ENCODE data around the gene RASIP1.
"Not testable (repeated sequence)": the region's sequence is repeated elsewhere in the genome, so short reads cannot be mapped to it uniquely, and the experiment has no call there.

Gene RASIP1

DNA sequence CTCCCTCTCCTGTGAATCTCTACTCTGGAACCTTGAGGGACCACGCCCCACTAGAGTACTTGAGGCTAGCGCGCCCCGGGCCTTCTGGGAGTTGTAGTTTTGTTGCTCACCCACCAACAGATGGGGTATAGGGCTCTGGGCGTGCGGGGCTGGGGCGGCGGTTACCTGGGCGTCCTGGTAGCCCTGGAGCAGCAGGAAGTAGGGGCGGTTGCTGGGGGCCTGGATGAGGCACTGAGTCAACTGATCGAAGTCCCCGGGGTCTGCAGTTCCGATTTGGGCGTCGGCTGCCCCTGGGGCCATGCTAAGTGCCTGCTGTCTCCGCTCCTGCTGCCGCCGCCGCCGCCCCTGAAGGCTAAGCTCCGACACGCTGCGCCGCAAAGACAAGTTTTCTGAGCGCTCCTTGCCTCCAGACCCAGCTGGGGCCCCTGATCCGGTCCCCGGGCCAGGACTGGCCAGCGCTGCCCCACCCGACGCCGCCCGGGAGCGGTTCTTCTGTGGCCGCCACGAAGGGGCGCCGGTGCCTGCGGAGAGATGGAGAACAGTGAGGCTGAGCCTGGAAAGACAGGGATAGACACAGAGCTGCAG is 5.3 kb downstream of the RASIP1 start:
- DNase-seq (ENCODE audit: low read depth in 2 of 2): no peak

DNA sequence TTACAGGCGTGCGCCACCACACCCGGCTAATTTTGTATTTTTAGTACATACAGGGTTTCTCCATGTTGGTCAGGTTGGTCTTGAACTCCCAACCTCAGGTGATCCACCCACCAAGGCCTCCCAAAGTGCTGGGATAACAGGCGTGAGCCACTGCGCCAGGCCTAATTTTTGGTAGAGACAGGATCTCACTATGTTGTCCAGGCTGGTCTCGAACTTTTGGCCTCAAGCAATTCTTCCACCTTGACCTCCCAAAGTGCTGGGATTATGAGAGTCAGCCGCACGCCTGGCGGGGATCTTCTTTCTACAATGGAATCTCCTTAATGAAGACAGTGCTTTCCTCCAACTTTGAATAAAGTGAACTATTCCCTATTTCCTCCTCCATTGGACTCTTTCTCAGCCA is 5.8 kb downstream of the RASIP1 start:
- DNase-seq (ENCODE audit: low read depth in 2 of 2): no peak

DNA sequence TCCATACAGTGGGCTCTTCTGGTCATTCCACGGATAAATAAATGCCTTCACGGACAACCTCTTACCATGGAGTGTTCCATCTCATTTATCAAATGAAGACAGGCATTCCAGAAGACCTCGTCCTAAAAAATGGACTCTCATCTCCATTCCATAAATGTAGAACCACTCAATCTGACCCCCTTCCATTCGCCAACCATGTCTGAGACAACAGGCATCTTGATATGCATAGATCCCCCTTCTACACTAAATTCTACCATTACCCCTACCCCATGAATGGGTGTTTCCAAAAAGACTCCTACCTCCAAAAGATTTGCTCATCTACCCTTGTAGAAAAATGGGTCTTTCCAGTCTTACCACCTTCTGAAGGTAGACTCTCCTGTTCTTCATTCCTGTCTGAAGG is 9.0 kb downstream of the RASIP1 start:
- DNase-seq (ENCODE audit: low read depth in 2 of 2): no peak

DNA sequence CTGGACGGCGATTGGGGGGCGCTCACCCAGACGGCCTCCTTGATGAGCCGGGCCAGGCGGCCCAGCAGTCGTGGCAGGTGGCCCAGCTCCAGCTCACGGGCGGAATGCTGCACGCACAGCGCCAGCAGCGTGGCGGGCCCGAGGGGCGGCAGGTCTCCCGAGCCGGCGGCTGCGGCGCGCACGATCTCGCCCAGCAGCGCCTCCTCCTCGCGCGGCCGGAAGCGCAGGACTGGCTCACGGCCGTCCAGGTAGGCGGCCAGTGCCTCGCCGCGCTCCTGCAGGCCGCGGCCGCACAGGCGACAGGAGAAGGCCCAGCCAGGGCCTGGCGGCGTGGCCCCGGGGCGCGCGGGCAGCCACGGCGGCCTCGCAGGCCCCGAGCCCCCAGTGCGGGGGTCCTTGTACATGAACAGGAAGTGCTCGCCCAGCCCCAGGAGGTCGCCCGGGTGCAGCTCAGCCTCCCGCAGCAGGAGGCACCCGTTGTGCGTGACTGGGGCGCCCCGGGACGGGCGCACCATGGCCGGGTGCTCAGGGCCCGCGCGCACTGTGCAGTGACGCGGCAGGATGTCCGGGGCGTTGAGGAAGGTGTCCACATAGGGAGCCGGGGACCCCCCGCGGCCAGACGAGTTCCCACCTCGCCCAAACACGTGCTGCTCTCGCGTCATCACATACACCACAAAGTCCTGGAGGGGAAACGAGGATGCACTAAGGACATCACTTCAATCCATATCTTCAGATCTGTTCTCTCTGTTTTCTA is 11.3 kb downstream of the RASIP1 start:
- DNase-seq (ENCODE audit: low read depth in 2 of 2): no peak

DNA sequence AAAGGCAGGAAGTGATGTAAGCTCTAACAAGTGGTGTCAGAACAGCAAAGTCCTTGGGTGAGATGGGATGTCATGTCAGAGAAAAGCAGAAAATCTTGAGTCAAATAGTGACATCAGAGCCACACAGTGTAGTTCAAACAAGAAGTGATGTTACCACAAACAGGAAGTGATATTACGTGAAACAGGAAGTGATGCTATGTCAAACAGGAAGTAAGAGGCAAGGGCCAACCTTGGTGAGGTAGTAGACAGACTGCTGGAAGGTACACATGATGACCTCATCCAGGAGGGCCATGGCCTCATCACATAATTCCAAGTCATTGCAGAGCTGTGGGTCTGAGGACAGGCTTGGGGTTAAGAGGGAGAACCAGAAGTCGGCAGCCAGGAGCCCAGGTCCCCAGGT is 13.9 kb downstream of the RASIP1 start:
- no peak for DNase-seq (ENCODE audit: low read depth in 2 of 2)

DNA sequence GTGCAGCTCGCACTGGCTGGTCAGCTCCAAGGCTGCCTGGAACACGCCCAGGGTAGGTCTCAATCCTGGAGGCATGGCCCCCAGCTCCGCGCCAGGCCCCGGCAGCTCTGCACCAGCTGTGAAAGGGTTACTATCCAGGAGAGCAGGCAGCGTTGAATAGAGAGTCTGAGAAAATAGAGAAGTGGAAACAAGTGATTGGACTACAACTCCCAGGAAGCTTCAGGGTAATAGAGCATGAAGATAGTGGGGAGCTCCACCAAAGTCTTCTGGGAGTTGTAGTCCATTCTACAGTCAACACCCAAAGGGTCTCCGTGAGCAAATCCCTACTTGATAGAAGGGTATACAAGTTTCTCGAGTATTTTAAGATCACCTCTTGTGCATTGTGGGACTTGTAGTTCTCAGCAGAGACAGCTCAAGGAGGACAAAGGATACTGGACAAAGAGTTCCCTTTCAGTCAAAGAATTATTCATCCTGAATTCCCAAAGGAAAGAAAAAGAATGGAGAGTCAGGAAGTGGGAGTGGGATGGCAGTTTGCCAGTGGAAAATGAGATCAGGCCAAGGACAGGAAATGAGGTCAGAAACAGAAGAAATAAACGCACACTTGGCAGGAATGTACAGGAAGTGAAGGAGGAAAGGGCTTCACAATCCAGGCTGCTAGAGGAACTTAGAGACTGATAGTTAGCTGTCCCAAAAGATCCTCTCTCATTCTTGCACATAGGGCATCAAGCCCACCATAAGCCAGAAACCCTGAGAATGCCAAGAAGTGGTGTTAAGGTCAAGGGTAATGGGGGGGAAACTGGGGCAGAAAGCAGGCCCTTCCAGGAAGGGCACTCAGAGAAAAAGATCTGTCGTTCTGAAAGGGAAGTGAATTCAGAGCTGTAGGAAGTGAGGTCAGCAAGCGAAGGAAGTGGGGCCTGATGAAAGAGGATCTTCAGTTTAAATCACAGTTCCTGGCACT is 15.3 kb downstream of the RASIP1 start:
- no peak for DNase-seq (ENCODE audit: low read depth in 2 of 2)

DNA sequence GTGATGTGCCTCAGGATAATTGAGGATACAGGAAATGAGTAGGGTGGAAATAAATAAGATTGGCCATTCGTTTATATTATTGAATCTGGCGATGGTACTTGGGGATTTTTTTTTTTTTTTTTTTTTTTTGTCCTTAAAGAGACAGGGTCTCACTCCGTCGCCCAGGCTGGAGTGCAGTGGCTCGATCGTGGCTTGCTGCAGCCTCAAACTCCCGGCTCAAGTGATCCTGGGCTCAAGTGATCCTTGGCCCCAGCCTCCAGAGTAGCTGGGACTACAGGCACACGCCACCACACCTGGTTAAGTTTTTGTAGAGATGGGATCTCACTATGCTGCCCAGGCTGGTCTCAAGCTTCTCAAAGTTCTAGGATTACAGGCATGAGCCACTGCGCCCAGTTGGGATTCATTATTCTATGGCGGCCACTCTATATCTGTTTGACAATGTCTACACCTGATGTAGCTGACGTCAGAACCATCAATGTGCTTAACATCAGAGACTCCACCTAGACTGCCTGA is 18.2 kb downstream of the RASIP1 start:
- no peak for DNase-seq (ENCODE audit: low read depth in 2 of 2)

DNA sequence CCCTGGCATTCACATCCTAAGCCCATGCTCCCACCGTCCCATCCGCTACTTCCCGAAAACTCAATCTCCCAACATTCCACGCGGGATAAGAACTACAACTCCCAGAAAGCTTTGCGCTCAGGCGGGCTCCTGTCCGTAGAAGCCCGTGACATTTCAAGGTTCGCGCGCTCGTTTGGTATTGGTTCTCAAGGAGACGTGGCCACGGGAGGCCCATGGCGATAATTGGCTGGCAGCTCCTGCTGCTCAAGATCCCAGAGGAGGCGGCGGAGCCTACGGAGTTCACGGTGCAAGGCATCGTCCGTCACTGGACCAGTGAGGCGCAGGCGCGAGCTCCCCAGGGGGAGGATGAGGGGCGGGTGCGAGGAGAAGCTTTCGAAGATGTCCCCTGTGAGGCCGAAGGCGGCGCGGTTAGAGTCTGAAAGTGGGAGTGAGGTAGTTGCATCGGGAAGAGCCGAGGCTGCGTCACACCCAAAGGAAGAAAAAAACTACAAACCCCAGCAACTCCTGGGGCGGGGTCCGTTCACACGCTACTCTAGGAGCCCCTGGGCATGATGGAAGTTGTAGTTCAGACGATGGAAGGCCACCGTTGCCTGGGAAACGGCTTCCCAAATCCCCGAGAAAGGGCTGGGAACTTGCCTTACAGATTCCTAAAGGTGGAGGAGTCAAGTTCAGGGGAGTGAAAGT is 19.7 kb downstream of the RASIP1 start:
- peak; percentile 70 to 80 for DNase-seq (ENCODE audit: low read depth in 2 of 2)

DNA sequence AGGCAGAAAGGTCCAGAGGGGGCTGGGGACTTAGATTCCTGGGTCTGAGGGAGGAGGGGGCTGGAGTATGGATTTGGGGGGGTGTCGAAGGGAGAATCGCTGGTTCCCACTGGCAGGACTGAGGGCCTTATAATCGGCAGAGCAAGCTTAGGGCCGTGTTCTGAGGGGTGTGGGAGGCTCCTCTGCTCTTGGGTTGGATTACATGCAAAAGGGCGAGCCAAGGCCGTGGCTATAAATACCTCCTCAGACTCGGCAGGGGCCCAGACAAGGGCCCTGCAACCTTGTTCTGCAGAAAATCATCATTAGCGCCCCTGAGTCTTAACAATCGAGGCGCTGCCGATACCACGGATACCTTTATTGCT is 20.2 kb downstream of the RASIP1 start:
- no peak for DNase-seq (ENCODE audit: low read depth in 2 of 2)

DNA sequence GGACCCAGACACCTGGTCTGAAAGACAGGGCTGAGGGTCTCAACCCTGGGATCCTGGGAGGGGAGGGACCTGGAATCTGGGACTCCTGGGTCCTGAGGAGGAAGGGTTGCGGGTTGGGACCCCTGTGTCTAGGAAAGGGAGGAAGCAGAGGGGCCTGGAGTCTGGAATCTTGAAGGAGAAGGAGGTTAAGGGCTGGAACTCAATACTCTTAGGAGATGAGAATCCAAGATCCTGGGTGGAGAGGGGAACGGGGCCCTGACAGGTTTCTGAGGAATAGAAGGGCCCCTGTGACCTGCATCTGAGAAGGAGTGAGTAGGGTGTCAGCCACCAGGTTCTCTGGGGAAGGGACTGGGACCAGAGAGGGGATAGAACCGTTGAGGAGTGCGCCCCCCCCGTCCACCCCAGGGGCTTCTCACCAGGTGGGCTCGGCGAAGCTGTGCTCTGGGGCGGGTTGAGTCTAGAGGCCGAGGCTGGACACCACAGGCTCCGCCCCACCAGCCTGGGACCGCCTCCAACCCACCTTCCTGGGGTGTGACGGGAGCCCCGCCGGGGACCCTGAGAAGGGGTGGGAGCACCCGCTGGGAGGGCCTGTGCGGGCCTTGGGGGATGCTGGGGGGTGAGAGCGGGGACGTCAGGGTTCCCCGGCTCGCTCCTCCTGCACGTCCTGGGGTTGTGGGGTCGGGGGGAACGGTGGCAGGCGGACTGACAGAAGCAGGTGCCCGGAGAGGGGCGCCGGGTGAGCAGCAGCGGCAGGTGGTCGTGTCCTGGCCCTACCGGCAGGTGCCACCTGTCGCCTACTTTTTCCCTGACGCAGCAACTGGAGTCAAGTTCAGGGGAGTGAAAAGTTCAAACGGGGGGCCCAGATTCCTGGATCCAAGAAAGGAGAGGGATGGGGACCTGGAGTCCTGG is 20.9 kb downstream of the RASIP1 start, which contains the start of gene MAMSTR:
Gene MAMSTR, minus strand, starts transcription at position 463 of the 909 bp plus-strand sequence. CDS start 694 bp downstream, outside the sequence.
- DNase-seq (ENCODE audit: low read depth in 2 of 2): no peak

DNA sequence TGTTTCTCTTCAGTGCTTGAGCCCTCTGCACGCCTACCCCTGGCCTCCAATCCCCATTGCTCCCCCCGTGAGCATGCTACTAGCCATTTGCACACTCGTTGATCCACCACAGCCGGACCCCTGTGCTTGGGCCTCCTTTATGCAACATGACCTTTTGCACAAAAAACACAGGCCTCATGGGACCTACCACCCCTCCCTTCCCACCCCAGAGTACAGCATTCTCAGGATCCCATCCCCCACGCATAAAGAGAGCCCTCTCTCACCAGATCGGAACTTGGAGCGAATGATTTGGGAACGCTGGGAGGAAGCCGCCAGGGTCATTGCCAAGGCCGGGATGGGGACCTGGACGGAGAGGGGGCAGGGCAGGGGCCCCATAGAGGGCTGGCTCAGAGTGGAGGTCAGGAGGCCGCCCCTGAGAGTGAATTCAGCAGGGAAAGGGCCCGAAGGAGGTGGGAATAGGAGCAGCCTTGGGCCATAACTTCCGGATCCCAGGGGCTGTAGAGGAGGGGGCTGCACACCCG is 21.6 kb downstream of the RASIP1 start:
- DNase-seq (ENCODE audit: low read depth in 2 of 2): no peak

DNA sequence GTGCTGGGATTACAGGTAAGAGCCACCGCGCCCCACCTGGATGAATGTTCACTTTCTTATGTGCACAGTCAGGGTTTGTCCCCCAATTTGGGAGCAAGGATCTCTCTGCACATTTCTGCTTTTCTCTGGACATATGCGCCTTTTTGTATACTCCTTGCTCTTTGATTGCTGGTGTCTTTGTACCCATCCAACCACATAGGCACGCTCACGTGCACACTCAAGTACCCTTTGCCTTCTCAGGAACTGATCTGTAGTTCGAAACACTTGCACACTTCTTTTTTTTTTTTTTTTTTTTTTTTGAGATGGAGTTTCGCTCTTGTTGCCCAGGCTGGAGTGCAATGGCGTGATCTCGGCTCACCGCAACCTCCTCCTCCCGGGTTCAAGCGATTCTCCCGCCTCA is 22.3 kb downstream of the RASIP1 start:
- not testable (repeated sequence) for DNase-seq (ENCODE audit: low read depth in 2 of 2)

DNA sequence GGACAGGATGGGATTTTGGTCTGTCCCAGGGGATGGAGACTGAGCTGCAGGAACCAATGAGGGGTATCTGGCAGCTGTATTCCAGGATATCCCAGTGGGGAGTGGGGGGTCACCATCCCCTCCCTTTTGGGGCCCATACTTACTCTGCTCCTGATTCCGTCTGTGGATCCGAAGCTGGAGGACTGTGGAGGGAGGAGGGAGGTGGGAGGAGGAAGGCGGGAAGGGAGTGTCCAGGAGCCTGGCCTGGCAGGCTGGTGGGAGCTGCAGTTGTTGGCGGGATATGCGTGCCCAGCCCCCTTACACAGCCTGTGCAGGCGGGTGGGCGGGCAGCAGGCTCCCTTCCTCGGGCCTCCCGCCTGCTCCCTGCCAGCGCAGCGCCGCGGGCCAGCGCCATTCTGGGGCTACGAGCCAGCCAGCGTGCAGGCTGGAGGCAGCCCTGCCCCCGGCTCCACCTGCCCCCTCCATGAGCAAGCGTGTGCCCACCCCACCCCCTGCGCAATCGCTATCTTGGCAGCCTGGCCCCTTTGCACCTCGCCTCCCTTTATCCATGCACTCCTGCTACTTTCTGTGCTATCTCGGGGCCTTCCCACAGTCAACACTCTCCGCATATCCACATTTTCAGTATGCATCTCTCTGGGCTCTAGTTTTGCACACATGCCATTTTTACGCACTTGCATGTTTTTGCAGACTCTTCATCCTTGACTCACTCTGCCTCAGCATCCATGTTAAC is 23.7 kb downstream of the RASIP1 start:
- no peak for DNase-seq (ENCODE audit: low read depth in 2 of 2)

DNA sequence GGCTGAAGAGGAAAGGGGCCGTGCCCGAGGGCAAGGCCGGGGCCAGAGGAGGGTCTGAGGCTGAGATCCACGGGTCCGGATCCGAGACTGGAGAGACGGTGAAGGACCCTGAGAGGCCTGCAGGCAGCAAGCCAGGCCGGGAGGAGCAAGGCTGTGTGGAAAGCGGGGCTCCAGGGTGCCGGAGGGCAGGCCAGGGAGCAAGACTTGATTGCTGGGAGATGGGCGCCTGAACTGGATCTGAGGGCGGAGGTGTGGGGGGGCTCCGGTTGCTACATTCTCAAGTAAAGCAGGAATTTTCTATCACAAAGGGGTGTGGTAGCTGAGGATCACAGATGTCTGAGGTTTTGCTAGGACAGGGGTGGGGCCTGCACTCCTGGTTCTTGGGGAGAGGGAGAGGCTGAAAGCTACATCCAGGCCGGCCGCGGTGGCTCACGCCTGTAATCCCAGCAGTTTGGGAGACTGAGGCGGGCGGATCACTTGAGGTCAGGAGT is 24.7 kb downstream of the RASIP1 start:
- no peak for DNase-seq (ENCODE audit: low read depth in 2 of 2)

DNA sequence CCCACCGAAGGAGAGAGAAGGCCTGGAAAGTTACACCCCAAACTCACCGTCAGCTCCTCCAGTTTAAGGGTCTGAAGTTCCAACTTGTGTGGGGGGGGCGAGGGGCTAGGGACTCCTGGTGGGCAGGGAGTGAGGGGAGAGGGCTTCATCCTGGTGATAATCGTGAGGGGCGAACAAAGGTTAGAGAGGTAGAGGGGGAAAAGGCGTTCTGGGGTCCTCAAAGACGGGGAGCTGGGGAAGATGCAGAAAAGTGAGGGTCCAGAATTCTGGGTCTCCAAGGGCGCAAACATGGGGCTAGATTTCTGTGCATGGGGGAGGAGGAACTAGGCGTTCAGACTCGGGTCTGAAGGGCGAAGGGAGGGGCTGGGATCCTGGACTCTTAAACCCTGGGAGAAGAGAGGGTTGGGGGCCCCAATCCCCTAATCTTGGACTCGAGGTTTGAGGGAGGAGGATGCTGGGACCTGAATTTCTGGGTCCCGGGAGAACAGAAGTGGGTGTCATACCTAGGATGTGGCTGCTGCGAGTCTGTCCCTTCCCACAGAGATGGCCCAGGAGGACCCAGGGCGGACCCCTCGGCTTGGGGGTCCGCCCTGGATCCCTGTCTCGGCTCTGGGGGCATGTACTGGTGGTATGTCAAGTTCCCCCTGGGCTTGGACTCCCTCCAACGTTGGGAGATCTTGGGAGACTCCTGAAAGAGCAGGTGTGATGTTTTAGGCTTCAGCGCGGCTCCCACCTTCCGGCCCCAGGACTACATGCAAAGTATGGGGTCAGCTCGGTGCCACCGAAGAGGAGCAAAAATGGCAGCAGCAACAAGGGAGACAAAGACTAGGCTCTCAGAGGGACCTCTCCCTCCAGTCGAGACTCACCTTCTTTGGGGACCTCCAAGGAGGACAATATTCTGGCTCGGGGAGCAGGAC is 25.4 kb downstream of the RASIP1 start:
- no peak for DNase-seq (ENCODE audit: low read depth in 2 of 2)

DNA sequence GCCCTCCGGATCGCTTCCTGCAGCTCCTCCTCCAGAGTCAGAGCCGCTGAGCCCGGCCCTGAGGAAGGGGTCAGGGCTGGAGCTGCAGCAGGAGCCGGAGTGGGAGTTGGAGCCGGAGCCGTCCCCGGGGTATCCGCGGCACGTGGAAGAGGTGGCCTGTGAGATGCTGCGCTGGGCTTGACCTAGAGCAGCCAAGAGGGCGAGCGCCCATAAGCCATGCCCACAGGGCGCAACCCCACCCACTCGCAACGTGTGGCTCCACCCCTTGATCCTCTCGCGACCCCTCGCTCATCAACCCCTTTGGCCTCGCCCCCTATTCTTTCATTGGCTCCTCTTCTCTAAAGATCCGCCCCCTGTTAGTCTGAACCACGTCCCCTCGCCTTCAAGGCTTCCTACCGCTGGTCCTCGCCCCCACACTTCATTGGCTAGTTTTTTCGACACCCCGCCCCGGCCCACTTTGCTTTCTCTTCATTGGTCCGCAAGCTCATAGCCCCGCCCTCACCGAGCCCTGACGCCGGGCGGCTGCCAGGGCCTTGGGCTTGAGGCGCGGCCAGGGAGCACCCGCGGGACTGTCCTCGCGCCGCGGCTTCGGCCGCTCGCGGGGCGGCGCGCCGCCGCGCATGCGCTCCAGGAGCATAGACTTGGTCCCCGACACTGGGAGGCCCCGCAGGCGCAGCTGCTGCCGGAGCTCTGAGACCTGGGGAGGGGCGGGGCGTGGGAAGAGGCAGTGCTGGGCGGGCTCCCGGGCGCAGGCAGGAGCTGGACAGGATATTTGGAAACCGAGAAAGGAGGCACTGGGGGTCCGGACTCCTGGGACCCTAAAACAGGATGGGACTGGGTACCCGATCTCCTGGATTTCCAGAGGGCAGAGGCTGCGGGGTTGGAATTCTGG is 26.3 kb downstream of the RASIP1 start:
- DNase-seq (ENCODE audit: low read depth in 2 of 2): peak; percentile 91 to 95
